Aortic smooth muscle cell (primary cell): ENCODE results near the gene FAM149B1. TPM values are rescaled to one million over a fixed set of nuclear protein-coding genes. Genes with fewer than 3 reads are reported as not detected.

Experiments
- total RNA-seq: library from RNA; depleted of rRNA; stranded (reverse); fragments of >200 nt; gene quantifications from 2 replicates; pipeline ENCODE4 v1.2.3, GENCODE V29; 2014

The FAM149B1 gene
- total RNA-seq: 31.3 and 37.9 TPM in 2 replicates

DNA sequence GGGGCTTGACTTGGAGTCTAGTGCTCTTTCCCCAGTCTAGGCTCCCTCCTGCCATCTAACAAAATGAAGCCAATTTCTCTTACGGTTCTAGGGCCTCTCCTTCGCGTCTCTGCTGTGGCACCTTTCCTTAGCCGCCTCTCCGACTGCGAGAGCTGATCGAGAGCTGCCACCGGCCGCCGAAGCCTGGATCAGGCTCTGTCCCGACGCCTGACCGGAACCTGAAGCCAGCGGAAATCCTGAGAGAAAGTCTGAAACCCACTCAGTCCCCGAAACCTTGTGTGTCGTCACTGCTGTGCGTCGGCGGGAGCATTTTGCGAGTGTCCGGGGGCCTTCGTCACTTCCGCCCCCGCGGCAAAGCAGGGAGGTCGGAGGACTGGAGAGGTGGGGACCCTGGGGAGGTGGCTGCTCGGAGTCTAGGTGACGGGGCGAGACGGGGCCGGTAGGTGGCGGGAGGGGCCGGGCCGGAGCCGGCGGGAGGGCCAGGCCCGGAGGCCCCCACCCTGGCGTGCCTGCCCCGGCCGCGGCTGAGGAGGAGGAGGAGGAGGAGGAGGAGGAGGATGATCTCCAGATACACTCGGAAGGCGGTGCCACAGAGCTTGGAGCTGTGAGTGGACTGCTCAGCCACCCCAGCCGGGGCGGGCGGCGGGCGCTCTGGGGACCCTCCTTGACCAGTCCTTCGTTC lies at the start of gene FAM149B1, which contains the start of gene ECD:
TSS of gene FAM149B1 (plus strand) at position 337 of the 682 bp plus-strand sequence. CDS start at position 558, 221 bp downstream.
TSS of gene ECD (minus strand) at position 226 of the 682 bp plus-strand sequence. CDS start 4,071 bp downstream, outside the sequence.

DNA sequence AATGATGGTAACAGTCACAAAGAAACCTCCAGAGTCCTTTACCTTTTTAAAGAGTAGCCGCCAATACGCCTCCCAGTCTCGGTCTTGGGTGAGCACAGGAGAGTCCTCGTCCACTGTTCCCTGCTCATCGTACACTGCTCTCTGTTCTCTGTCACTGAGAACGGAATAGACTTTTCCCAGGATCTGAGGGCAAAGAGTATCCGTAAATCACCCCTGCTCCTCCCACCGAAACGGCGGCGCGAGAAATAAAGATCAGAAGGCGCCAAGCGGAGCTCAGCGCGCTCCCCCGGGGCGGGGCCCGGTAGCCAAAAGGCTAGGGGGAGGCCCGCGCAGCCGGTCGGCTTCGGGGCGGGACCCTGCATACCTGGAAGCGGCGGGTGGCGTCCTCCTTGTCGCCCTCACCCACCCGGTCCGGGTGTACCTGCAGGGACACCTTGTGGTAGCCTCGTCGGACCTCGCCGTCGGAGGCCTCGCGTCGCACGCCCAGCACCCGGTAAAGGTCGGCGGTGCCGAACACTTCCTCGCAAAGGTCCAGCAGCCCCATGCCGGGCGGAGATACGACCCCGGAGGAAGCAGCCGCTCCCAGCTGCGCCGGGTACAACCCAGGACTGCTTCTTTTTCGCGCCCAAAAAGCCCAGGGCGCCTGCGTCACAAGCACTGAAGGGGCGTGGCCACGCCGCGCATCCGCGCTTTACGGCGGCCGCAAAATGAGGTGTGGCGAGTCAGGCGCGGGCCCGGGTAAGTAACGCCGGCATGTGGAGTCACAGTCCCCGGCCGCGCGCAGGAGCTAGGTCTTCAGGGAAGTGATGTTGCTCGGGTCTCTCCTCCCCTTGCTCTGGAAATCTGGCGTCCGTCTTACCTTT lies 79.0 kb downstream of the FAM149B1 start, which contains the start of gene DNAJC9:
TSS of gene DNAJC9 (minus strand) at position 610 of the 863 bp plus-strand sequence. CDS start at position 544, 66 bp downstream.

DNA sequence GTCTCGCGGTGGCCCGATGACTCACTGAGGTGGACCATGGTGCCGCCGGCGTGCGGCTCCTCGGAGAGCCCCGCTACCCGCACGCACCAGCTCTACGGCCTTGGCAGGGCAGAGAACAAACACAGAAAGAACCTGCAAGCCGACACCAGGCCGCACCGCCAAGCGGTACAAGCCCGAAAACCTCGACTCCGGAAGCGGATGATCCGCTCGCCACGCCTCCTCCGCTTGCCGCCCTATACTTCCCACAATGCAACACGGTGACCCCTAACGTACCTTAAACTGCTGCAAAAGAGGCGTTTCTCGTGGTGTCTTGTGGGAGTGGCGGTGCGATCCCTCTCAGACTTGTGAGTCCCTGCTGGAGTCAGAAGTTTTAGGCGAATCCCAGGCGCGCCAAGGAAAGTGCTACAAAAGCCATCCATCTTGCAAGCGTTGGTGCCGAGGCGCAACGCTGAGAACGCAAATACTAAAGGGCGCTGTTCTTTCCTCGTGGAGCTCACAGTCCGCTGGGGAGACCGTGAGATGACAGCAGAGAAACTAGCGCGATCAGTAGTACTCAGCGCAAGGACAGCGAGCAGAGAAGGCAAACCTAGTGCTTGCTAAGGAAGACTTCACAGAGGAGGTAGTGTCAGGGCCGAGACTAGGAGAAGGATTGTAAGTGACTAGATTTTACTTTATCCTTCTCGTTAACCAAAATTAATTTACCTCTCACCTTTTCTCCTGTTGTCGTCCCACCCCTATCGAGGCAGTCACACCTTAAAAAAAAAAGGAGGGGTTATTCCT lies 84.7 kb downstream of the FAM149B1 start, which contains the start of gene MRPS16:
TSS of gene MRPS16 (minus strand) at position 200 of the 780 bp plus-strand sequence. CDS start at position 38, 162 bp downstream.

Other genes starting within 250 kb of the FAM149B1 start
- gene PLA2G12B, start 213.3 kb upstream of the FAM149B1 start, total RNA-seq: not detected in 2 replicates
- 122 TPM in 2 replicates for gene P4HA1, start 71.3 kb upstream of the FAM149B1 start, total RNA-seq
- 1.3 and 2.0 TPM in 2 replicates for gene NUDT13, start 57.7 kb upstream of the FAM149B1 start, total RNA-seq
- gene ECD, start 111 bp upstream of the FAM149B1 start, total RNA-seq: 20.7 and 25.2 TPM in 2 replicates
- gene DNAJC9, start 79.1 kb downstream of the FAM149B1 start, total RNA-seq: 28.0 and 41.9 TPM in 2 replicates
- gene MRPS16, start 84.5 kb downstream of the FAM149B1 start, total RNA-seq: 50.2 and 54.0 TPM in 2 replicates
- gene CFAP70, start 190.7 kb downstream of the FAM149B1 start, total RNA-seq: 1.6 and 2.0 TPM in 2 replicates
- gene ANXA7, start 245.9 kb downstream of the FAM149B1 start, total RNA-seq: 138 and 156 TPM in 2 replicates